Skeletal muscle tissue (tissue), 4 donors: ENCODE measurements around the gene GRAMD1C. TPM values are rescaled to one million over a fixed set of nuclear protein-coding genes. Genes with fewer than 3 reads are reported as not detected.
"Not testable (repeated sequence)": the region's sequence is repeated elsewhere in the genome, so short reads cannot be mapped to it uniquely, and the experiment has no call there.

Experiments
- H3K27ac ChIP-seq: one replicate; pipeline ENCODE4 v1.7.0; 2013; ENCODE audit warnings: mild to moderate bottlenecking, low read depth, low read length, inconsistent platforms
- H3K27me3 ChIP-seq, 3 donors: one replicate each; pipeline ENCODE4 v1.7.0; 2013; ENCODE audit warnings: low read length in 3 of 3; ENCODE audit not compliant: control insufficient read depth in 3 of 3, insufficient read depth in 3 of 3
- H3K36me3 ChIP-seq, 3 donors: one replicate each; pipeline ENCODE4 v1.7.0; 2013; ENCODE audit warnings: low read length in 3 of 3; ENCODE audit not compliant: control insufficient read depth in 3 of 3, insufficient read depth in 3 of 3
- H3K4me1 ChIP-seq, 3 donors: one replicate each; pipeline ENCODE4 v1.7.0; 2013; ENCODE audit warnings: low read length in 3 of 3, mild to moderate bottlenecking in 3 of 3; ENCODE audit not compliant: control insufficient read depth in 3 of 3, insufficient read depth in 3 of 3
- H3K4me3 ChIP-seq, 3 donors: one replicate each; pipeline ENCODE4 v1.7.0; 2013; ENCODE audit warnings: low read length in 3 of 3
- H3K9ac ChIP-seq, 3 donors: one replicate each; pipeline ENCODE4 v1.7.0; 2013; ENCODE audit warnings: low read length in 3 of 3, mild to moderate bottlenecking in 3 of 3, moderate library complexity in 2 of 3, low read depth in 1 of 3
- H3K9me3 ChIP-seq, 3 donors: one replicate each; pipeline ENCODE4 v1.7.0; 2013; ENCODE audit warnings: low read length in 3 of 3; ENCODE audit not compliant: control insufficient read depth in 3 of 3
- total RNA-seq: library from RNA; depleted of rRNA; stranded (reverse); fragments of >200 nt; gene quantifications from one replicate; pipeline ENCODE4 v1.2.3, GENCODE V29; 2014
- donor health status: Osteomylitis.

The GRAMD1C gene
- total RNA-seq, 1 donor from 2014 or later = 1.6 TPM

DNA sequence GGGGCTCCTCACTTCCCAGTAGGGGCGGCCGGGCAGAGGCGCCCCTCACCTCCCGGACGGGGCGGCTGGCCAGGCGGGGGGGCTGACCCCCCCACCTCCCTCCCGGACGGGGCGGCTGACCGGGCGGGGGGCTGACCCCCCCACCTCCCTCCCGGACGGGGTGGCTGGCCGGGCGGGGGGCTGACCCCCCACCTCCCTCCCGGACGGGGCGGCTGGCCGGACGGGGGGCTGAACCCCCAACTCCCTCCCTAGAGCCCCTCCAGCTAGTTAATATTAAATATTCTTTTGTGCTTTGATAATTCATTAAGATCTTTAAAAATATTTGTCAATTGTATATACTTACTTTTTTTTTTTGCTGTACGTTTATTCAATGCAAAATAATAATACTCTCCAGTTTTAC, 11.3 kb downstream of the GRAMD1C start:
- not testable (repeated sequence) for H3K4me3 ChIP-seq, H3K27ac ChIP-seq, H3K4me1 ChIP-seq, H3K36me3 ChIP-seq, H3K9ac ChIP-seq, H3K27me3 ChIP-seq, H3K9me3 ChIP-seq

- not testable (repeated sequence) for H3K27me3 ChIP-seq, H3K9me3 ChIP-seq
These were observed 11.8 kb downstream of the GRAMD1C start for GRCh38 chr3:113850391-113850790.

DNA sequence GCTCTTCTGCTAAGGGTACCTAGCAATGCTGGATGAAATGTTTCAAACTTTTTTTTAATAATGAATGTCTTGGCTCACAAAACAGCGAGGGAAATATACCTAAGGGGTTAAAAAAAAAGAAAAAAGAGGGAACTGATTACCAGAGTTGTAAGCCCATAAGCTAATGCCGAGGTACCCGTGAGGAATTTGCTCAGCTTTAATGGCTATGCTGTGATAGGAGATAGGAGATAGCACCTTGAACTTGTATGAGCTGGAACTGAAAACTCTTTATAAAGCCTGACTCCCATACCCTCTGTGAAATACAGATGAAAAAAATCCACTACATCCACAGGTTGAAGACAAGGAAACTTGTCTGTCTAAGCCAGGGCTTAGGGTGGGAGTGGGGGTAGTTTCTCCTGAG, 13.9 kb downstream of the GRAMD1C start:
- no peak overlapping the region for H3K27ac ChIP-seq
- no peak overlapping the region for H3K9ac ChIP-seq
- no peaks in the 10 kb centered on the region for H3K9me3 ChIP-seq
- no peaks in the 10 kb centered on the region for H3K27me3 ChIP-seq
- no peaks in the 10 kb centered on the region for H3K4me1 ChIP-seq
- H3K4me3 ChIP-seq = no peak overlapping the region
- H3K36me3 ChIP-seq = no peaks in the 10 kb centered on the region

More at GRCh38 chr3:113850391-113850790, 11.8 kb downstream of the GRAMD1C start:
- not testable (repeated sequence) for H3K27ac ChIP-seq, H3K4me1 ChIP-seq, H3K9ac ChIP-seq, H3K36me3 ChIP-seq, H3K4me3 ChIP-seq

DNA sequence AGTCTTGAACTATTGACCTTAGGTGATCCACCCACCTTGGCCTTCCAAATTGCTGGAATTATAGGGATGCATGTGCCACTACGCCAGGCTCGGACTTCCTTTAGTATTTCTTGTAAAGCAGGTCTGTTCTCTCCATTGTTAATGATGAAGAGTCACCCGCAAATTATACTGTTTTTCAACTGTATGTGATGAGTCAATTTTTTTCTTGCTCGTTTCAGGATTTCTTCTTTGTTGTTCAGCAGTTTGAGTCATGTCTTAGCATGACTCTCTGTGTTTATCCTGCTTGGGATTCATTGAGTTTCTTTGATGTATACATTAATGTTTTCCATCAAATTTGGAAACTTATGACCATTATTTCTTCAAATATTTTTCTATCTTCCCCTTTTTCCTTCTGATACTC, 28.9 kb downstream of the GRAMD1C start:
- Histone ChIP-seq H3K27ac (no peak overlapping the region), H3K9me3 (no peaks in the 10 kb centered on the region), H3K4me1 (no peaks in the 10 kb centered on the region), H3K27me3 (no peaks in the 10 kb centered on the region), H3K4me3 (no peak overlapping the region), H3K9ac (no peak overlapping the region), H3K36me3 (no peaks in the 10 kb centered on the region)

GRCh38 chr3:113873293-113873692, 34.7 kb downstream of the GRAMD1C start:
- no peak overlapping the region for H3K27ac ChIP-seq
- H3K36me3 ChIP-seq = no peaks in the 10 kb centered on the region
- H3K27me3 ChIP-seq = no peaks in the 10 kb centered on the region
- H3K9me3 ChIP-seq = no peaks in the 10 kb centered on the region
- H3K4me1 ChIP-seq = no peaks in the 10 kb centered on the region
- H3K4me3 ChIP-seq = no peak overlapping the region
- H3K9ac ChIP-seq = no peak overlapping the region

GRCh38 chr3:113873814-113874526, 35.4 kb downstream of the GRAMD1C start:
- Histone ChIP-seq H3K27ac (no peak overlapping the region), H3K9me3 (no peaks in the 10 kb centered on the region), H3K36me3 (no peaks in the 10 kb centered on the region), H3K4me3 (no peak overlapping the region), H3K9ac (no peak overlapping the region), H3K4me1 (no peaks in the 10 kb centered on the region), H3K27me3 (no peaks in the 10 kb centered on the region)

DNA sequence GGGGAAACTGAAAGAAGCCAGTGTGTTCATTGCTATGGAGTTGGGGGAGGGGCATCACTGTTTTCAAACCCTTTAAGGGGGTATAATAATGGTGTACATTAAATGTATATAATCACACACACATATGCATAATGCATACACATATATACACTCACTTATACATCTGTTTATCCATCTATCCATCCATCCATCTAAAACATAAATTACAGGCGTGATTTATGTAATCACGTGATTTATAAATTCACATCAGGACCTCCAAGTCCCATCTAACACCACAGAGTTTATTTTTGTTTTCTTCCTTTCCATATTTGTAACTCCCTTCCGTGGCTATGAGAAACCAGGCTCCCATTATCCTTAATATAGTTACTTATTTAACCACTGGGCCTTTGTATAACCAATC, 39.8 kb downstream of the GRAMD1C start:
- Histone ChIP-seq H3K27me3 (no peaks in the 10 kb centered on the region), H3K36me3 (no peaks in the 10 kb centered on the region), H3K4me3 (no peak overlapping the region), H3K9me3 (no peaks in the 10 kb centered on the region), H3K27ac (no peak overlapping the region), H3K4me1 (no peaks in the 10 kb centered on the region), H3K9ac (no peak overlapping the region)

DNA sequence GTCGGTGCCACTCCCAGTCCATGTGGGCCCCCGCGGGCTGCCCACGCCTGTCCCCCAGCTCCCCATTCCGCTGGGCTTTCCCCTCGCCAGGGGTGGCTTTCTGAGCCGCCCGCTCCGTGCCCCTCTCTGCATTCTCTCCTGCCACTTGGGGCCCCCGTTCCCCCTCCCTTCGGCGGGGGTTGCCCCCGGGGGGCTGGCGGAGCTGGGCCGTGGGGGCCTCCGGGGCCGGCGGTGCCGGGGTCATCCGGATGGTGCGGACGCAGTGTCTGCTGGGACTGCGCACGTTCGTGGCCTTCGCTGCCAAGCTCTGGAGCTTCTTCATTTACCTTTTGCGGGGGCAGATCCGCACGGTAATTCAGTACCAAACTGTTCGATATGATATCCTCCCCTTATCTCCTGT, 46.5 kb downstream of the GRAMD1C start:
- no peaks in the 10 kb centered on the region for H3K27me3 ChIP-seq
- H3K4me3 ChIP-seq = no peak overlapping the region
- H3K9me3 ChIP-seq = no peaks in the 10 kb centered on the region
- H3K4me1 ChIP-seq = no peaks in the 10 kb centered on the region
- no peak overlapping the region for H3K27ac ChIP-seq
- H3K9ac ChIP-seq = no peak overlapping the region
- H3K36me3 ChIP-seq = no peaks in the 10 kb centered on the region

DNA sequence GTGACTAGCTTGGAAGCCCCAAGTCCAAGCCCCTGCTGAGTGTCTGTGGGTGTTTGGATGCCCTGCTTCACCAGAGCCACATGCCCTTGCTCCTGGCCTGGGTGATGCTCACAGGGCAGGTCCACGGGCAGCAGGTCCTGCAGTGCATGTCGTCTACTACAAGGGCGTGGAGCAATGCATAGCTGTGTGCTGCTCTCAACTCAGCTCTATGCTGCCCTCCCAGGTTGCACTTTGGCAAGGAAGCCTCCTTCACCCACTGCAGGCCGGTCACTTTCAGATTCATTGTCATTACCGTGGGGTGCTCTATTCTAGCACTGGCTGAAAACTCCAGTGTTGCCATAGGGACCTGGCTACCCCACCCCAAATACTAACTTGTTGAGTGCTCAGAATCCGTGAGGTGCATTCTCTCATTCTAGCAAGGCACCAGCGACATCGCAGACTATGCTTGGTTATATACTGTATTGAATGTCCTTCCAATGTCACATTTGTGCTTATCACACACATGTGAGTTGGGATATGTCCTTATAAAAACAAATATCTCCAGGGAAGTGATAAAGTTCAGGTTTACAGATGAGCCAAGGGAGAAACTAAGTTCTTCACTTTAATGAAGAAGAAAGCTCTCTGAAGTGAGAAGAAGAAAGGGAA, 51.8 kb downstream of the GRAMD1C start:
- Histone ChIP-seq H3K27ac (no peak overlapping the region), H3K4me3 (no peak overlapping the region), H3K9ac (no peak overlapping the region), H3K9me3 (no peaks in the 10 kb centered on the region), H3K4me1 (no peaks in the 10 kb centered on the region), H3K27me3 (no peaks in the 10 kb centered on the region), H3K36me3 (no peaks in the 10 kb centered on the region)

GRCh38 chr3:113894927-113895326, 56.3 kb downstream of the GRAMD1C start:
- no peak overlapping the region for H3K9ac ChIP-seq
- no peaks in the 10 kb centered on the region for H3K36me3 ChIP-seq
- H3K9me3 ChIP-seq = no peaks in the 10 kb centered on the region
- H3K27me3 ChIP-seq = no peaks in the 10 kb centered on the region
- H3K4me1 ChIP-seq = no peaks in the 10 kb centered on the region
- H3K4me3 ChIP-seq = no peak overlapping the region
- H3K27ac ChIP-seq = no peak overlapping the region
